NOMO-1 (cell line): ENCODE measurements around the gene KIF14.

Source experiments
- DNase-seq, 2 experiments: peaks; one replicate each; lab custom pipeline; 2025; ENCODE audit not compliant: unreplicated experiment in 2 of 2; lab: John Stamatoyannopoulos, UW

The KIF14 gene

GRCh38 chr1:200620273-200621131 is at the start of gene KIF14:
Gene KIF14 (minus strand): TSS chr1:200620751. CDS start chr1:200618723, 2,028 bp downstream.
- DNase-seq = peak; percentile 92 to 97

GRCh38 chr1:200669314-200670241 is 49.0 kb upstream of the KIF14 start, which contains the start of gene DDX59:
Gene DDX59 (minus strand): TSS chr1:200669907. CDS start chr1:200666740, 3,167 bp downstream.
- peak; percentile 83 to 92 for DNase-seq

- no peak for DNase-seq
These were observed 48.2 kb upstream of the KIF14 start for GRCh38 chr1:200668514-200669313.

- no peak for DNase-seq
These were observed 45.8 kb upstream of the KIF14 start for GRCh38 chr1:200666309-200666708.

GRCh38 chr1:200665861-200666260 is 45.3 kb upstream of the KIF14 start:
- DNase-seq = no peak

GRCh38 chr1:200660719-200661118 is 40.2 kb upstream of the KIF14 start:
- DNase-seq = no peak

- DNase-seq = no peak
These were observed 38.7 kb upstream of the KIF14 start for GRCh38 chr1:200659269-200659668.

GRCh38 chr1:200658037-200658818 is 37.7 kb upstream of the KIF14 start:
- DNase-seq = no peak

GRCh38 chr1:200654660-200655059 is 34.1 kb upstream of the KIF14 start:
- peak in 1 of 2 experiments; percentile 27 for DNase-seq

- no peak for DNase-seq
These were observed 32.5 kb upstream of the KIF14 start for GRCh38 chr1:200653022-200653462.

GRCh38 chr1:200652378-200652777 is 31.8 kb upstream of the KIF14 start:
- no peak for DNase-seq

- peak; percentile 58 to 89 for DNase-seq
These were observed 26.0 kb upstream of the KIF14 start for GRCh38 chr1:200646515-200646914.

GRCh38 chr1:200644021-200644420 is 23.5 kb upstream of the KIF14 start:
- DNase-seq = no peak

- peak; percentile 29 to 37 for DNase-seq
These were observed 21.9 kb upstream of the KIF14 start for GRCh38 chr1:200642481-200642880.

GRCh38 chr1:200640963-200641401 is 20.4 kb upstream of the KIF14 start:
- peak in 1 of 2 experiments; percentile 16 for DNase-seq

- peak in 1 of 2 experiments; percentile 35 for DNase-seq
These were observed 19.9 kb upstream of the KIF14 start for GRCh38 chr1:200640373-200640962.

GRCh38 chr1:200638073-200638472 is 17.5 kb upstream of the KIF14 start:
- DNase-seq = no peak

GRCh38 chr1:200636681-200637080 is 16.1 kb upstream of the KIF14 start:
- no peak for DNase-seq
